Body of pancreas (tissue), 4 donors: ENCODE results near the gene RGS6. TPM values are rescaled to one million over a fixed set of nuclear protein-coding genes. Genes with fewer than 3 reads are reported as not detected.
A peak's percentile ranks its signal among the peaks of the same experiment; 100 is the strongest.

ENCODE experiments used
- ATAC-seq: fragments of 150-250 bp; one replicate; pipeline ENCODE4 v1.9.1; 2016
- DNase-seq, 4 donors: peaks; one replicate each; pipeline ENCODE4 v3.0.0-alpha.2; 2019
- H3K27ac ChIP-seq, 4 donors: fragments of 200-600 bp; sonication (generic); 1 replicate in 3 of 4; 2 replicates in 1 of 4; pipeline versions ENCODE4 v1.5.1 to v1.6.1; 2016 to 2019; ENCODE audit warnings: mild to moderate bottlenecking in 1 of 4, mixed read lengths in 1 of 4, moderate library complexity in 1 of 4
- H3K27me3 ChIP-seq, 2 donors: fragments of 200-600 bp; sonication (generic); one replicate each; pipeline ENCODE4 v1.6.0; 2016; ENCODE audit warnings: mild to moderate bottlenecking in 1 of 2
- H3K36me3 ChIP-seq, 2 donors: fragments of 200-600 bp; sonication (generic); replicated peaks in 1 of 2; 2 replicates each; pipeline ENCODE4 v1.5.1; 2016; ENCODE audit warnings: low read depth in 2 of 2; ENCODE audit not compliant: insufficient read depth in 1 of 2
- H3K4me1 ChIP-seq: fragments of 200-600 bp; sonication (generic); one replicate; pipeline ENCODE4 v1.6.0; 2016
- H3K4me3 ChIP-seq, 2 donors: fragments of 200-600 bp; sonication (generic); 1 replicate in 1 of 2; 2 replicates in 1 of 2; pipeline ENCODE4 v1.5.1; 2016 to 2019
- H3K9me3 ChIP-seq, 3 donors: fragments of 200-600 bp; sonication (generic); 1 replicate in 2 of 3; 2 replicates in 1 of 3; pipeline ENCODE4 v1.5.1; 2016
- POLR2A ChIP-seq, 3 donors: fragments of 450-650 bp; IDR thresholded peaks; one replicate each; pipeline ENCODE4 v1.6.1; 2016; ENCODE audit warnings: antibody characterized with exemption in 3 of 3, mild to moderate bottlenecking in 2 of 3
- WGBS, 2 donors: methylation state at CpG; one replicate each; pipeline ENCODE4 v1.1.5; 2017; 5-methylcytosine and 5-hydroxymethylcytosine counted together
- intact Hi-C: fragments of 100-400 bp; cut with DNase I; formaldehyde crosslinking; loops from one replicate; pipeline ENCODE4 v1.15.1; 2023
- total RNA-seq, 2 donors: library from RNA; depleted of rRNA; stranded (reverse); fragments of >200 nt; gene quantifications; one replicate each; pipeline ENCODE4 v1.1.0, GENCODE V29; 2016
- TF ChIP-seq, protein P1 (sequence below), 7 experiments: fragments of 450-650 bp in 4 of 7; fragments of 200-600 bp in 3 of 7; sonication (generic) in 3 of 7; IDR thresholded peaks; one replicate each; pipeline ENCODE4 v1.5.1; 2016 to 2019; ENCODE audit warnings: antibody characterized with exemption in 7 of 7

The RGS6 gene
- total RNA-seq, 2 donors from 2014 or later = 0.26 to 1.3 TPM

DNA sequence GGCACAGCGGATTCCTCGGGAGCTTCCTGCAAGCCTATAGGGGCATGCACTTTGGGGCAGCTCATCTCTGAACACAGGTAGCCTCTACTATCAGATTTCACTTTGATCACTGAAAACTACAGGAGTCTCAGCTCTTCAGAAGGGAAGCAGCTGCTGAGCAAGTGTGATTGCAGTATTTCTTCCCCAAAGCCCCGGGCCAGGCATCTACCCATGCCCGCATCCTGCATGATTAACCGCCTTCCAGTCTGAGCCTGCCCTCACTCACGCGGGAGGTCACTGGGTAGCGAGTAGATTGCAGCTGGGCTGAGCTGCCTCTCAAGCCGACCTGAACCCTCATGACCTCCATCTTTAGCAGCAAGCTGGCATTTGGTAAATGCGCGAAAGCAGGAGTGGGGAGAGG is 627.0 kb downstream of the RGS6 start:
- H3K36me3 ChIP-seq = no peaks in the 10 kb centered on the region
- no peak overlapping the region for H3K27ac ChIP-seq
- no peak for DNase-seq
- WGBS, 2 donors = 60 to 92% methylated on average over 4 to 11 of the region's 11 CpGs
- no peak for ATAC-seq
- H3K4me3 ChIP-seq = no peak overlapping the region
- no peaks in the 10 kb centered on the region for H3K4me1 ChIP-seq
- no peaks in the 10 kb centered on the region for H3K27me3 ChIP-seq
- intact Hi-C loops = no loop called here
- no peaks in the 10 kb centered on the region for H3K9me3 ChIP-seq
- no peak for TF ChIP-seq POLR2A (IDR thresholded peaks at IDR 0.05)
- TF ChIP-seq, protein P1, sequence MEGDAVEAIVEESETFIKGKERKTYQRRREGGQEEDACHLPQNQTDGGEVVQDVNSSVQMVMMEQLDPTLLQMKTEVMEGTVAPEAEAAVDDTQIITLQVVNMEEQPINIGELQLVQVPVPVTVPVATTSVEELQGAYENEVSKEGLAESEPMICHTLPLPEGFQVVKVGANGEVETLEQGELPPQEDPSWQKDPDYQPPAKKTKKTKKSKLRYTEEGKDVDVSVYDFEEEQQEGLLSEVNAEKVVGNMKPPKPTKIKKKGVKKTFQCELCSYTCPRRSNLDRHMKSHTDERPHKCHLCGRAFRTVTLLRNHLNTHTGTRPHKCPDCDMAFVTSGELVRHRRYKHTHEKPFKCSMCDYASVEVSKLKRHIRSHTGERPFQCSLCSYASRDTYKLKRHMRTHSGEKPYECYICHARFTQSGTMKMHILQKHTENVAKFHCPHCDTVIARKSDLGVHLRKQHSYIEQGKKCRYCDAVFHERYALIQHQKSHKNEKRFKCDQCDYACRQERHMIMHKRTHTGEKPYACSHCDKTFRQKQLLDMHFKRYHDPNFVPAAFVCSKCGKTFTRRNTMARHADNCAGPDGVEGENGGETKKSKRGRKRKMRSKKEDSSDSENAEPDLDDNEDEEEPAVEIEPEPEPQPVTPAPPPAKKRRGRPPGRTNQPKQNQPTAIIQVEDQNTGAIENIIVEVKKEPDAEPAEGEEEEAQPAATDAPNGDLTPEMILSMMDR (IDR thresholded peaks at IDR 0.05) = no peak

DNA sequence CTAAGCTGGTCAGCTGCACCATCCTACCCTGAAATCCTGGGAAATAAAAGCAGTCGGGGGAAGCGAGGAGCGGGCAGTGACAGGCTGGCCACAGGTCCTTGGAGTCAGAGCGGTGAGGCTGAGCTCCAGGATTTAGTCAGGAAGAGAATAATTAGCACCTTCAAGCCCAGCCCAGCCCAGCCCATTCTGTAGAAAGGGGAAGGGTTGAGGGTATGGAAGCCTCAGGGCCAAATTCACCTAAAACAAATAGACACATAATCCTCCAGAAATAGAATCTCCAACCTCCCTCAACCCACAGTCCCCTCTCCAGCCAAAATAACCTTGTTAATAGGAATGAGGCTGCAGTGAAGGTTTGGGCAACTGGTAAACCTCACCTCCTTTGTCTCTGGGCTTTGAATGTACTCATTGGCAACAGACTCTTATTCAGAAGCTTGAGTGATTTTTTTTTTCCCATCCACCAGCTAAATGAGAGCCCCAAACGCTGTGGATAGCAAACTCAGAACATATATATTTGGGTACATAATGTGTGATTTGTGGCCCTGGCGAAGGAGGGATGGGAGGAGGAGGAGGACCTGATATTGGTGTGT is 627.5 kb downstream of the RGS6 start:
- ATAC-seq (no peak), DNase-seq (peak in 1 of 4 donors; percentile 2)
- Histone ChIP-seq H3K27ac (no peak overlapping the region), H3K4me3 (no peak overlapping the region), H3K27me3 (no peaks in the 10 kb centered on the region), H3K36me3 (no peaks in the 10 kb centered on the region), H3K9me3 (no peaks in the 10 kb centered on the region), H3K4me1 (no peaks in the 10 kb centered on the region)
- intact Hi-C loops = no loop called here
- whole genome bisulfite sequencing, 2 donors = 84 to 89% methylated on average over 6 of the region's 6 CpGs
- TF ChIP-seq, protein P1 (IDR thresholded peaks at IDR 0.05) = no peak
- TF ChIP-seq POLR2A (IDR thresholded peaks at IDR 0.05) = no peak

- intact Hi-C loops = no loop called here
- Histone ChIP-seq H3K9me3 (no peaks in the 10 kb centered on the region), H3K36me3 (no peaks in the 10 kb centered on the region), H3K4me1 (no peaks in the 10 kb centered on the region), H3K27me3 (no peaks in the 10 kb centered on the region), H3K4me3 (no peak overlapping the region), H3K27ac (no peak overlapping the region)
- DNase-seq = peak in 1 of 4 donors; percentile 4
- no peak for ATAC-seq
- TF ChIP-seq POLR2A (IDR thresholded peaks at IDR 0.05) = no peak
- TF ChIP-seq, protein P1 (IDR thresholded peaks at IDR 0.05) = no peak
- WGBS, 2 donors = 51 to 60% methylated on average over 5 of the region's 5 CpGs
Observed at GRCh38 chr14:72560331-72560730, 628.1 kb downstream of the RGS6 start.

DNA sequence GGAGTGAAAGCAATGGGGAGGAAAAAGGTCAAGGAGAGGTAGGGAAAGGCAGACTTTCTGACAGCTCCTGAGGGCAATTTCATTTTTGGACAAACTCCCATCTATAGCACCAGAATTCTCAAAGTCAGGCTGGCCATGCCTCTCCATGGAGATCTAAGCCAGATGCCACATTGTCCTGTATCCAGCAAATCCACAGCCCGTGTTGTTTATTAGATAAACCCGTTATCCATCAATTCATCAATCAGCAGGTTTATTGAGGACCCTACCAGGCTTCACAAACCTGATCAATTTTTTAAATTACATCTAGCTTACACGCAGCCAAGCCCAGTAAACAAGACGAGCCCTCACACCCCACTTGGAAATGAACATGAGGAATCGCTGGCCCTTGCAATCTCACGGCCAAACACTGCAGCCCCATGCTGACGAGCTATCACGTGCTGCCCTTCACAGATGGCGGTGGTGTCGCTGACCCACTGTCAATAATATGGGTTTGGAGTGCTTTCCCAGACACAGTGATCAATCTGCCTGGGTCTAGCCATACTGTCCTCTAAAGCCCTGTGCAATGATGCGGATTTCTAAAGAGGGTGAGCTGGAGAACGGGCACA is 628.8 kb downstream of the RGS6 start:
- no peak overlapping the region for H3K4me3 ChIP-seq
- no peaks in the 10 kb centered on the region for H3K4me1 ChIP-seq

More for the DNA sequence above, 628.8 kb downstream of the RGS6 start:
- no peak for TF ChIP-seq POLR2A (IDR thresholded peaks at IDR 0.05)
- TF ChIP-seq, protein P1 (IDR thresholded peaks at IDR 0.05) = no peak
- no peaks in the 10 kb centered on the region for H3K27me3 ChIP-seq
- no peak overlapping the region for H3K27ac ChIP-seq
- no peak for ATAC-seq
- H3K9me3 ChIP-seq = no peaks in the 10 kb centered on the region
- WGBS, 2 donors = 85 to 94% methylated on average over 12 of the region's 12 CpGs
- intact Hi-C loops = no loop called here
- no peaks in the 10 kb centered on the region for H3K36me3 ChIP-seq
- DNase-seq = no peak
